K562 (cell line): ENCODE data around the gene DLX4. TPM values are rescaled to one million over a fixed set of nuclear protein-coding genes. Genes with fewer than 3 reads are reported as not detected.

Experiments
- ATAC-seq: fragments of 200-7000 bp; cut with Tn5 transposase; 3 replicates; pipeline ENCODE4 v1.9.1; 2020; ENCODE audit warnings: moderate library complexity
- BruUV-seq: library from RNA; stranded (reverse); fragments of 400-500 nt; replicated peaks from 2 replicates; lab custom pipeline; 2021; lab: Mats Ljungman, UMichigan
- CTCF ChIA-PET: fragments of 300-600 bp; formaldehyde crosslinking; extraction: SDS; loops from one replicate; lab custom pipeline; 2021; ENCODE audit warnings: low intra/inter-chr PET ratio; lab: Yijun Ruan, JAX
- POLR2A ChIA-PET: fragments of 300-600, 350-650 bp; sonication (Branson Sonifier 250); formaldehyde crosslinking; extraction: SDS; loops from one replicate; lab custom pipeline; 2021; ENCODE audit warnings: antibody characterized with exemption, inconsistent platforms; lab: Yijun Ruan, JAX
- DNase-seq, 4 experiments: peaks; one replicate each; pipeline versions ENCODE4 v3.0.0 to v3.0.0-alpha.2; 2011 to 2018; ENCODE audit warnings: low spot score in 3 of 4, mixed read lengths in 3 of 4; ENCODE audit errors: extremely low read depth in 1 of 4
- FAIRE-seq: peaks from 2 replicates; lab custom pipeline; 2011; peaks lifted over from hg19 to GRCh38; lab: Jason Lieb, UNC
- H2AFZ ChIP-seq: 2 replicates; pipeline ENCODE4 v1.6.0; 2011; ENCODE audit warnings: low read depth, low read length, control low read depth, inconsistent platforms
- H3K27ac ChIP-seq: fragments of 200-600 bp; 3 replicates; pipeline ENCODE4 v1.8.0; 2011; ENCODE audit warnings: low read depth, mild to moderate bottlenecking, control low read depth, inconsistent platforms, low read length, moderate library complexity, mixed read lengths; ENCODE audit errors: extremely low read depth
- H3K27me3 ChIP-seq, 2 experiments: fragments of 300-600 bp in 1 of 2; 2 replicates in 1 of 2; 3 replicates in 1 of 2; pipeline versions ENCODE4 v1.6.0 to v1.8.0; 2011; ENCODE audit warnings: inconsistent platforms in 2 of 2, low read length in 2 of 2, mild to moderate bottlenecking in 1 of 2, mixed read lengths in 1 of 2, moderate library complexity in 1 of 2; ENCODE audit not compliant: control insufficient read depth in 2 of 2, insufficient read depth in 2 of 2
- H3K36me3 ChIP-seq: fragments of 300-600 bp; 3 replicates; pipeline ENCODE4 v1.8.0; 2011; ENCODE audit warnings: mild to moderate bottlenecking, low read length, inconsistent platforms; ENCODE audit not compliant: control insufficient read depth, insufficient read depth
- H3K4me1 ChIP-seq, 2 experiments: fragments of 200-600 bp in 1 of 2; replicated peaks in 1 of 2; 2 replicates in 1 of 2; 3 replicates in 1 of 2; pipeline versions ENCODE4 v1.5.1 to v1.8.0; 2011; ENCODE audit warnings: inconsistent platforms in 2 of 2, low read length in 2 of 2, mild to moderate bottlenecking in 1 of 2, mixed read lengths in 1 of 2, moderate library complexity in 1 of 2; ENCODE audit not compliant: control insufficient read depth in 2 of 2, insufficient read depth in 2 of 2
- H3K4me2 ChIP-seq: 2 replicates; pipeline ENCODE4 v1.6.1; 2011; ENCODE audit warnings: low read length, control low read depth, inconsistent platforms, mixed read lengths; ENCODE audit not compliant: insufficient read depth
- H3K4me3 ChIP-seq: fragments of 200-600 bp; sonication (generic), shearing (Covaris generic); 2 replicates; pipeline ENCODE4 v1.5.1; 2016; ENCODE audit warnings: control low read depth, inconsistent platforms
- H3K79me2 ChIP-seq: fragments of 200-600 bp; 3 replicates; pipeline ENCODE4 v1.8.0; 2011; ENCODE audit warnings: low read length, inconsistent platforms; ENCODE audit not compliant: control insufficient read depth, insufficient read depth
- H3K9ac ChIP-seq, 2 experiments: 2 replicates each; pipeline versions ENCODE4 v1.6.0 to v1.6.1; 2011; ENCODE audit warnings: low read depth in 2 of 2, low read length in 2 of 2, control low read depth in 1 of 2, inconsistent platforms in 1 of 2, mild to moderate bottlenecking in 1 of 2, mixed read lengths in 1 of 2; ENCODE audit not compliant: insufficient read depth in 1 of 2
- H3K9me1 ChIP-seq: one replicate; pipeline ENCODE4 v1.6.0; 2011; ENCODE audit warnings: inconsistent platforms, mild to moderate bottlenecking, low read length, moderate library complexity; ENCODE audit not compliant: control insufficient read depth, insufficient read depth
- H3K9me3 ChIP-seq: replicated peaks from 2 replicates; pipeline ENCODE4 v1.5.1; 2011; ENCODE audit warnings: low read depth, low read length, inconsistent platforms; ENCODE audit not compliant: control insufficient read depth, insufficient read depth
- H4K20me1 ChIP-seq: replicated peaks from 2 replicates; pipeline ENCODE4 v1.6.1; 2011; ENCODE audit warnings: low read length, inconsistent platforms, mixed read lengths; ENCODE audit not compliant: control insufficient read depth, insufficient read depth
- CBFA2T3 ChIP-seq: fragments of 450-650 bp; IDR thresholded peaks from 2 replicates; pipeline ENCODE4 v1.6.1; 2017
- EHMT2 ChIP-seq: fragments of 450-650 bp; IDR thresholded peaks from 2 replicates; pipeline ENCODE4 v1.6.1; 2018; ENCODE audit warnings: antibody characterized with exemption
- KLF1 ChIP-seq: fragments of 450-650 bp; IDR thresholded peaks from 2 replicates; pipeline ENCODE4 v1.6.1; 2016; ENCODE audit warnings: missing genetic modification characterization, missing compliant biosample characterization
- LARP7 ChIP-seq: fragments of 450-650 bp; IDR thresholded peaks from 2 replicates; pipeline ENCODE4 v1.6.1; 2016
- NFE2L1 ChIP-seq: fragments of 450-650 bp; IDR thresholded peaks from 2 replicates; pipeline ENCODE4 v1.6.1; 2016; ENCODE audit warnings: missing genetic modification characterization, low read depth, mild to moderate bottlenecking, missing compliant biosample characterization, moderate library complexity, borderline replicate concordance
- PRMT5 ChIP-seq: sonication (generic); formaldehyde crosslinking; IDR thresholded peaks from 2 replicates; pipeline ENCODE4 v1.5.0; 2020; ENCODE audit warnings: missing genetic modification reagents
- VEZF1 ChIP-seq: fragments of 200-800 bp; sonication (Bioruptor generic); IDR thresholded peaks from 2 replicates; pipeline ENCODE4 v1.6.1; 2017; ENCODE audit warnings: missing genetic modification characterization, missing compliant biosample characterization
- ZBTB7A ChIP-seq: IDR thresholded peaks from 2 replicates; pipeline ENCODE4 v1.6.1; 2011; ENCODE audit warnings: low read depth, mild to moderate bottlenecking, low read length, moderate library complexity, borderline replicate concordance; ENCODE audit not compliant: control insufficient read depth
- ZNF280B ChIP-seq: fragments of 250-450 bp; sonication (Bioruptor Pico); IDR thresholded peaks from 2 replicates; pipeline ENCODE4 v1.5.1; 2021; ENCODE audit warnings: mild to moderate bottlenecking
- WGBS: fragments of 100-300 bp; shearing (Covaris generic); methylation state at CpG from one replicate; pipeline ENCODE4 v1.1.6; 2016; ENCODE audit warnings: low coverage, mixed read lengths; ENCODE audit not compliant: insufficient coverage; ENCODE audit errors: missing lambda C conversion rate; 5-methylcytosine and 5-hydroxymethylcytosine counted together
- in situ Hi-C: fragments of 300-500 bp; cut with MboI; formaldehyde crosslinking; loops from 4 replicates; pipeline ENCODE4 v1.15.0; 2018; ENCODE audit warnings: inconsistent platforms, mixed read lengths
- intact Hi-C: fragments of 100-400 bp; cut with micrococcal nuclease; formaldehyde crosslinking; loops from 2 replicates; pipeline ENCODE4 v1.14.2; 2022
- polyA plus RNA-seq, 8 experiments: library from polyadenylated mRNA; depleted of rRNA in 4 of 8; stranded (reverse) in 5 of 8; unstranded in 3 of 8; fragments of >200 nt; fragmentation: Nextera tagmentation in 2 of 8; fragmentation: Illumina TruSeq in 1 of 8; extraction: Ambion mirVana in 2 of 8; extraction: Trizol in 1 of 8; gene quantifications; 2 replicates each; pipeline versions ENCODE4 v1.2.1 to v1.2.3, GENCODE V29; 2011 to 2014; ENCODE audit warnings: inconsistent platforms in 1 of 8, missing spikeins in 1 of 8
- total RNA-seq, 7 experiments: library from RNA; depleted of rRNA in 6 of 7; stranded (reverse); fragments of >200 nt in 6 of 7; fragmentation: Illumina TruSeq in 2 of 7; extraction: Trizol in 2 of 7; gene quantifications; 2 replicates each; pipeline versions ENCODE4 v1.2.1 to v1.2.3, GENCODE V29; 2011 to 2021; ENCODE audit warnings: low replicate concordance in 1 of 7
- TF ChIP-seq, protein P1 (sequence below): fragments of 450-650 bp; formaldehyde crosslinking; IDR thresholded peaks from 2 replicates; pipeline ENCODE4 v1.4.0; 2020; ENCODE audit warnings: mild to moderate bottlenecking

The DLX4 gene
- total and polyA plus RNA-seq, 9 of the 15 experiments (the other 6 are each of a cell fraction or from before 2014, with no cell fraction given) = 0.15 to 2.2 (median 0.58) TPM

GRCh38 chr17:49969134-49969759, at the start of gene DLX4 (continued):
- TF ChIP-seq KLF1 (tag) (peak; percentile 67; the same call in 1 of the 2 replicates), PRMT5 (CRISPR knock-in tag) (no peak), EHMT2 (no peak), ZBTB7A (peak; percentile 14; the same call in 1 of the 2 replicates), VEZF1 (peak; percentile 57; the same call in 1 of the 2 replicates)
- TF ChIP-seq, all 486 proteins: peak for 10

GRCh38 chr17:49920030-49920769, 48.8 kb upstream of the DLX4 start:
- no peak for FAIRE-seq
- Histone ChIP-seq H3K27ac (no peak overlapping the region), H2AFZ (no peak overlapping the region), H4K20me1 (peaks cover 5% of the 10 kb centered on the region; the same call in 1 of the 2 replicates), H3K9me3 (no peaks in the 10 kb centered on the region), H3K4me1 (no peaks in the 10 kb centered on the region)
- POLR2A ChIA-PET = interaction anchor here (0.6 to 0.7 kb wide), 3 partner anchors 13 to 1876 kb away, joined by 3 to 4 read pairs (median 3); no protein-coding TSS in a partner anchor
- WGBS = 1% methylated on average over 9 of the region's 9 CpGs
- peak; percentile 24; the same call in 1 of the 2 replicates for TF ChIP-seq CBFA2T3
- TF ChIP-seq, protein P1, sequence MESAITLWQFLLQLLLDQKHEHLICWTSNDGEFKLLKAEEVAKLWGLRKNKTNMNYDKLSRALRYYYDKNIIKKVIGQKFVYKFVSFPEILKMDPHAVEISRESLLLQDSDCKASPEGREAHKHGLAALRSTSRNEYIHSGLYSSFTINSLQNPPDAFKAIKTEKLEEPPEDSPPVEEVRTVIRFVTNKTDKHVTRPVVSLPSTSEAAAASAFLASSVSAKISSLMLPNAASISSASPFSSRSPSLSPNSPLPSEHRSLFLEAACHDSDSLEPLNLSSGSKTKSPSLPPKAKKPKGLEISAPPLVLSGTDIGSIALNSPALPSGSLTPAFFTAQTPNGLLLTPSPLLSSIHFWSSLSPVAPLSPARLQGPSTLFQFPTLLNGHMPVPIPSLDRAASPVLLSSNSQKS (CRISPR knock-in tag) = no peak
- TF ChIP-seq LARP7 = no peak
- no peak for TF ChIP-seq NFE2L1
- no peak for TF ChIP-seq ZNF280B (CRISPR knock-in tag)
- TF ChIP-seq, all 486 proteins: peak for 1
- H3K36me3 ChIP-seq = no peaks in the 10 kb centered on the region
- no peak for ATAC-seq
- no peak overlapping the region for H3K4me3 ChIP-seq
- no peak for DNase-seq
- intact Hi-C loops = no loop called here
- H3K4me2 ChIP-seq = no peak overlapping the region
- no TSS peak for BruUV-seq
- no peaks in the 10 kb centered on the region for H3K79me2 ChIP-seq
- no peaks in the 10 kb centered on the region for H3K9me1 ChIP-seq
- CTCF ChIA-PET = no interaction called here
- H3K9ac ChIP-seq = no peak overlapping the region; a peak in 1 of 4 replicates
- in situ Hi-C loops = no loop called here
- H3K27me3 ChIP-seq = peaks cover 7 to 55% of the 10 kb centered on the region in 2 experiments
